Neuronal stem cell (in vitro differentiated cells): ENCODE data around the gene PISD.

Experiments
- DNase-seq: peaks from one replicate; pipeline ENCODE4 v3.0.0-alpha.2; 2013; ENCODE audit warnings: low spot score
- H2AFZ ChIP-seq: one replicate; pipeline ENCODE4 v1.6.1; 2013; ENCODE audit warnings: mild to moderate bottlenecking, low read length, inconsistent platforms
- H2AK5ac ChIP-seq: 2 replicates; pipeline ENCODE4 v1.6.1; 2013; ENCODE audit warnings: low read depth, mild to moderate bottlenecking, inconsistent platforms, low read length, moderate library complexity, mixed read lengths
- H2BK120ac ChIP-seq: 2 replicates; pipeline ENCODE4 v1.6.1; 2013; ENCODE audit warnings: low read depth, mild to moderate bottlenecking, inconsistent platforms, low read length, moderate library complexity, mixed read lengths
- H2BK12ac ChIP-seq: one replicate; pipeline ENCODE4 v1.6.1; 2013; ENCODE audit warnings: low read length, inconsistent platforms
- H2BK15ac ChIP-seq: 2 replicates; pipeline ENCODE4 v1.6.1; 2013; ENCODE audit warnings: mild to moderate bottlenecking, low read length, inconsistent platforms, mixed read lengths
- H2BK5ac ChIP-seq: one replicate; pipeline ENCODE4 v1.6.1; 2013; ENCODE audit warnings: inconsistent platforms, mild to moderate bottlenecking, low read length, moderate library complexity
- H3K14ac ChIP-seq: one replicate; pipeline ENCODE4 v1.6.1; 2013; ENCODE audit warnings: low read length, inconsistent platforms
- H3K18ac ChIP-seq: 2 replicates; pipeline ENCODE4 v1.6.1; 2013; ENCODE audit warnings: low read length, inconsistent platforms
- H3K23ac ChIP-seq: 2 replicates; pipeline ENCODE4 v1.6.1; 2013; ENCODE audit warnings: low read depth, mild to moderate bottlenecking, mixed read lengths, low read length, inconsistent platforms; ENCODE audit not compliant: poor library complexity
- H3K27ac ChIP-seq: replicated peaks from 3 replicates; pipeline ENCODE4 v1.5.1; 2013; ENCODE audit warnings: low read length, inconsistent platforms
- H3K27me3 ChIP-seq, 3 experiments: 2 replicates each; pipeline ENCODE4 v1.6.1; 2013; ENCODE audit warnings: low read length in 3 of 3, mild to moderate bottlenecking in 2 of 3, inconsistent platforms in 1 of 3, low read depth in 1 of 3, mixed read lengths in 1 of 3, moderate library complexity in 1 of 3; ENCODE audit not compliant: control insufficient read depth in 3 of 3, insufficient read depth in 3 of 3
- H3K36me3 ChIP-seq, 2 donors: replicated peaks in 1 of 2; 2 replicates each; pipeline ENCODE4 v1.6.1; 2013; ENCODE audit warnings: low read length in 2 of 2; ENCODE audit not compliant: control insufficient read depth in 2 of 2, insufficient read depth in 2 of 2
- H3K4ac ChIP-seq: 2 replicates; pipeline ENCODE4 v1.6.1; 2013; ENCODE audit warnings: inconsistent platforms, mild to moderate bottlenecking, low read length, moderate library complexity
- H3K4me1 ChIP-seq, 2 donors: 1 replicate in 1 of 2; 2 replicates in 1 of 2; pipeline ENCODE4 v1.6.1; 2013; ENCODE audit warnings: low read length in 2 of 2, low read depth in 1 of 2; ENCODE audit not compliant: control insufficient read depth in 2 of 2, insufficient read depth in 1 of 2
- H3K4me2 ChIP-seq: one replicate; pipeline ENCODE4 v1.6.1; 2013; ENCODE audit warnings: mild to moderate bottlenecking, low read length, inconsistent platforms; ENCODE audit not compliant: insufficient read depth, poor library complexity, severe bottlenecking
- H3K4me3 ChIP-seq, 2 donors: 2 replicates each; pipeline ENCODE4 v1.5.1; 2013; ENCODE audit warnings: low read length in 2 of 2, mild to moderate bottlenecking in 2 of 2, inconsistent platforms in 1 of 2, moderate library complexity in 1 of 2
- H3K79me1 ChIP-seq: one replicate; pipeline ENCODE4 v1.6.1; 2013; ENCODE audit warnings: low read depth, mild to moderate bottlenecking, inconsistent platforms, low read length, moderate library complexity
- H3K9ac ChIP-seq: one replicate; pipeline ENCODE4 v1.6.1; 2013; ENCODE audit warnings: mild to moderate bottlenecking, low read depth, low read length, inconsistent platforms; ENCODE audit not compliant: poor library complexity
- H3K9me3 ChIP-seq, 2 donors: replicated peaks in 1 of 2; 2 replicates each; pipeline versions ENCODE3 to v1.6.1; 2013; ENCODE audit warnings: low read length in 2 of 2, mild to moderate bottlenecking in 2 of 2, inconsistent platforms in 1 of 2, low read depth in 1 of 2, mixed read lengths in 1 of 2, moderate library complexity in 1 of 2; ENCODE audit not compliant: control insufficient read depth in 2 of 2, insufficient read depth in 1 of 2
- H4K8ac ChIP-seq: one replicate; pipeline ENCODE4 v1.6.1; 2013; ENCODE audit warnings: low read depth, mild to moderate bottlenecking, inconsistent platforms, low read length, moderate library complexity
- H4K91ac ChIP-seq: one replicate; pipeline ENCODE4 v1.6.1; 2013; ENCODE audit warnings: low read length, low read depth, mild to moderate bottlenecking, inconsistent platforms; ENCODE audit not compliant: poor library complexity
- WGBS, 2 donors: extraction: QIAGEN DNeasy Blood & Tissue Kit; methylation state at CpG; one replicate each; pipeline ENCODE4 v1.1.7; 2013; ENCODE audit warnings: missing lambda C conversion rate in 2 of 2, mixed read lengths in 1 of 2; ENCODE audit not compliant: insufficient read length in 2 of 2, insufficient replicate concordance in 1 of 2; ENCODE audit errors: extremely low coverage in 2 of 2; 5-methylcytosine and 5-hydroxymethylcytosine counted together

The PISD gene

GRCh38 chr22:31613904-31614296, 48.1 kb downstream of the PISD start:
- no CpG with 5 or more reads among the region's 10 CpGs for WGBS, 2 donors
- no peak overlapping the region for H2BK120ac ChIP-seq
- H4K91ac ChIP-seq: no peak overlapping the region
- no peaks in the 10 kb centered on the region for H3K79me1 ChIP-seq
- H2BK12ac ChIP-seq: peak overlapping the region; percentile 65
- H2BK15ac ChIP-seq: no peak overlapping the region
- no peaks in the 10 kb centered on the region for H3K4me1 ChIP-seq
- peak overlapping the region; percentile 79 for H3K9ac ChIP-seq
- DNase-seq: no peak
- H2AK5ac ChIP-seq: no peak overlapping the region
- no peak overlapping the region for H3K23ac ChIP-seq
- peak overlapping the region; percentile 43 for H3K14ac ChIP-seq
- no peak overlapping the region for H2AFZ ChIP-seq
- H3K18ac ChIP-seq: peak overlapping the region; percentile 29
- no peak overlapping the region for H4K8ac ChIP-seq
- no peak overlapping the region for H3K4me2 ChIP-seq
- H3K27ac ChIP-seq: no peak overlapping the region
- H3K9me3 ChIP-seq: no peaks in the 10 kb centered on the region
- no peaks in the 10 kb centered on the region for H3K27me3 ChIP-seq
- H3K4me3 ChIP-seq: no peak overlapping the region
- H2BK5ac ChIP-seq: no peak overlapping the region
- peaks cover 12 to 56% of the 10 kb centered on the region in 2 donors for H3K36me3 ChIP-seq
- H3K4ac ChIP-seq: no peak overlapping the region

GRCh38 chr22:31613286-31613903, 48.6 kb downstream of the PISD start:
- H2BK5ac ChIP-seq: no peak overlapping the region
- no CpG with 5 or more reads among the region's 23 CpGs for WGBS, 2 donors
- H3K23ac ChIP-seq: no peak overlapping the region
- H3K36me3 ChIP-seq: peaks cover 9 to 53% of the 10 kb centered on the region in 2 donors
- no peak overlapping the region for H3K4me3 ChIP-seq
- no peak overlapping the region for H2AFZ ChIP-seq
- H3K4ac ChIP-seq: no peak overlapping the region
- no peaks in the 10 kb centered on the region for H3K4me1 ChIP-seq
- DNase-seq: no peak
- no peak overlapping the region for H2AK5ac ChIP-seq
- peak overlapping the region; percentile 43 for H3K14ac ChIP-seq
- no peaks in the 10 kb centered on the region for H3K27me3 ChIP-seq
- peak overlapping the region; percentile 29 for H3K18ac ChIP-seq
- no peaks in the 10 kb centered on the region for H3K79me1 ChIP-seq
- H3K9me3 ChIP-seq: no peaks in the 10 kb centered on the region
- peak overlapping the region; percentile 79 for H3K9ac ChIP-seq
- H2BK12ac ChIP-seq: peak overlapping the region; percentile 65
- H4K91ac ChIP-seq: no peak overlapping the region
- no peak overlapping the region for H2BK120ac ChIP-seq
- no peak overlapping the region for H3K4me2 ChIP-seq
- no peak overlapping the region for H2BK15ac ChIP-seq
- no peak overlapping the region for H3K27ac ChIP-seq
- no peak overlapping the region for H4K8ac ChIP-seq

GRCh38 chr22:31612891-31613285, 49.1 kb downstream of the PISD start:
- Histone ChIP-seq H2AFZ (no peak overlapping the region), H3K4me1 (no peaks in the 10 kb centered on the region), H2AK5ac (no peak overlapping the region), H3K79me1 (no peaks in the 10 kb centered on the region), H4K8ac (no peak overlapping the region), H2BK5ac (no peak overlapping the region), H3K18ac (no peak overlapping the region), H3K14ac (no peak overlapping the region), H3K4me3 (no peak overlapping the region), H4K91ac (no peak overlapping the region), H3K4me2 (no peak overlapping the region), H2BK120ac (no peak overlapping the region), H3K23ac (no peak overlapping the region), H3K27me3 (no peaks in the 10 kb centered on the region), H2BK15ac (no peak overlapping the region), H2BK12ac (no peak overlapping the region), H3K9me3 (no peaks in the 10 kb centered on the region), H3K27ac (no peak overlapping the region), H3K36me3 (peaks cover 7 to 53% of the 10 kb centered on the region in 2 donors), H3K9ac (peak overlapping the region; percentile 79), H3K4ac (no peak overlapping the region)
- WGBS, 2 donors: no CpG with 5 or more reads among the region's 12 CpGs
- no peak for DNase-seq

- Histone ChIP-seq H3K27ac (no peak overlapping the region), H2BK15ac (no peak overlapping the region), H3K4ac (no peak overlapping the region), H4K8ac (no peak overlapping the region), H3K4me2 (no peak overlapping the region), H3K4me3 (no peak overlapping the region), H4K91ac (no peak overlapping the region), H3K9me3 (no peaks in the 10 kb centered on the region), H3K27me3 (no peaks in the 10 kb centered on the region), H3K18ac (no peak overlapping the region), H2BK12ac (no peak overlapping the region), H3K36me3 (peaks cover 4 to 43% of the 10 kb centered on the region in 2 donors), H2AK5ac (peak overlapping the region; percentile 42), H2AFZ (no peak overlapping the region), H3K23ac (no peak overlapping the region), H3K4me1 (no peaks in the 10 kb centered on the region), H3K9ac (no peak overlapping the region), H2BK5ac (no peak overlapping the region), H2BK120ac (no peak overlapping the region), H3K14ac (no peak overlapping the region), H3K79me1 (no peaks in the 10 kb centered on the region)
- no peak for DNase-seq
- no CpG with 5 or more reads among the region's 16 CpGs for WGBS, 2 donors
These were observed 50.8 kb downstream of the PISD start for GRCh38 chr22:31611061-31611760.
